Kidney capillary endothelial cell (primary cell): ENCODE results near the gene LRRC27.
"Not testable (repeated sequence)": the region's sequence is repeated elsewhere in the genome, so short reads cannot be mapped to it uniquely, and the experiment has no call there.

Experiments used
- DNase-seq: peaks from one replicate; pipeline ENCODE4 v3.0.0-alpha.2; 2018; ENCODE audit warnings: low spot score

The LRRC27 gene

DNA sequence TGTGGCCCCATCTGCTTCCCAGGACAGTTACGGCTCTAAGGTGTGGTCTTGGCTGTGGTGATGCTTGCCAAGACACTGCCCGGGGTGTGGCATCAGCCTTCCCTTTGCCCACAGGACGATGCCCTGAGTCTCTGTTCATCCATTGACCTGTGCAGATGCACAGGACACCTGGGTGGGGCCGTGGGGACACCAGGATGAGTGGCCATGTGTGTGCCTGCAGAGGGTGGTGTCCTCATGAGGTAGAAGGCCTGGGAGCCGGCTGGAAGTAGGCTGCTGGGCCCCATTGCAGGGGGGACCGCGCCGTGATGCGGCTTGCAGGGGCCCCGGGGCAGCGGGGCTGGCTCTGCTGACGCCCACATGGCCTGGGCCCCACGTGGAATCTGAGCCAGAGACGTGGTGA, 42.6 kb downstream of the LRRC27 start:
- DNase-seq = no peak

DNA sequence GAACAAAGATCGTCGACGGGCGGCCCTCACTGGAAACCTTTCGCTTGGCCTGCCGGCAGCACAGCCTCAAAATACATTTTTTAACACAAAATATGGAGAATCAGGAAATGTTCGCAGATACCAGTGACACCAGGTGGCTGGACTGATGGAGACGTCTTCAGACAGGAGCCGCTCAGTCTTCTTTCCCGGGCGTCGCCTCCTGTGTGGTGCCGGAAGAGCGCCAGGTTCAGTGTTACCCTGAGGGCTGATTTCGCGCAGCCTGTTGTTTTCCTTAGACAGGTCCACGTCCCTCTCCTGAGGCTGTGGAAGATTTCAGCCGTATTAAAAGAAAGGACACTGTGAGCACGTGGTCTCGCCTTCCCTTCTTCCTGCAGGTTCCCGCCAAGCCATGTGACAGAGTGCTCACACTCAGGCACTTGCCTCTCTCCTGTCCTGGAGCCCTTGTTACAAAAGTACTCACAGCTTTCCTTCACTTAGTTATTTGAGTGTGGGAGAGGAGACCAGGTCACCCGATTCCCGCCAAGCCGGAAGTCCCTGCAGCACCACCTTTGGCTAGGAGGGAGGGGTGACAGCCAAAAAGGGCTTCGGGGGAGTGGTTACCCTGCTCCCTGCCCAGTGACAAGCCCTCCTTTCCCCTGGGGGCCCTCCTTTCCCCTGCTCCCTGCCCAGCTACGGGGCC, 43.3 kb downstream of the LRRC27 start:
- DNase-seq = no peak

- no peak for DNase-seq
These were observed 43.9 kb downstream of the LRRC27 start for GRCh38 chr10:132375795-132376297.

GRCh38 chr10:132376394-132376851, 44.4 kb downstream of the LRRC27 start:
- DNase-seq = no peak

GRCh38 chr10:132377326-132377725, 45.3 kb downstream of the LRRC27 start:
- no peak for DNase-seq

GRCh38 chr10:132379026-132379425, 47.0 kb downstream of the LRRC27 start:
- not testable (repeated sequence) for DNase-seq

- DNase-seq = not testable (repeated sequence)
These were observed 49.0 kb downstream of the LRRC27 start for GRCh38 chr10:132380986-132381385.

- DNase-seq = no peak
These were observed 49.7 kb downstream of the LRRC27 start for GRCh38 chr10:132381741-132382140.

DNA sequence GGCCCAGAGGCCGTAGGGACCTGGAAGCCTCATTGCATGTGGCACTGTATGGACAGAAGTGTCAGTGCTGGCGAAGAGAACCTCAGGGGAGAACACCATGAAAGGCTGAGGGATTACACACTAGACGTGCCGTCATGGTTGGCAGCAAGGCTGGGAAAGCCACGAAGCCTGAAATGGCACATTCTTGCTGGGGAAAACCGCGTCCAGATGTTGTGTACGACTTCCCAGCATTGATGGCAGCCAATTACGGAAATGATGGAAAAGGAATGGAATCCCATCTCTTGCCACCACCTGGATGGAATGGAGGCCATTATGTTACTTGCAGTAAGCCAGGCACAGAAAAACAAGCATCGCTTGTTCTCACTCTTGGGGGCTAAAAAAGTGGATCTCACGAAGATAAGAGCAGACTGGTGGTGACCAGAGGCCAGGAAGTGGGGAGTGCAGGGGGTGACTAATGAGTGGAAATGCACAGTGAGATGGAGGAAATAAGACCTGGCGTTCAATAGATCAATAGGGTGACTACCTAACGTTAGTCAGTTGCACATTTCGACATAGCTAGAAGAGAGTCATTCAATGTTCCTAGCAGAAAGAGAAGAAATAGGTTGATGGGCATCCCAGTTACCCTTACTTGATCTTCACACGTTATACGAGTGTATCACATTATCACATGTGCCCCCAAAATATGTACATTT, 50.4 kb downstream of the LRRC27 start:
- DNase-seq = no peak

DNA sequence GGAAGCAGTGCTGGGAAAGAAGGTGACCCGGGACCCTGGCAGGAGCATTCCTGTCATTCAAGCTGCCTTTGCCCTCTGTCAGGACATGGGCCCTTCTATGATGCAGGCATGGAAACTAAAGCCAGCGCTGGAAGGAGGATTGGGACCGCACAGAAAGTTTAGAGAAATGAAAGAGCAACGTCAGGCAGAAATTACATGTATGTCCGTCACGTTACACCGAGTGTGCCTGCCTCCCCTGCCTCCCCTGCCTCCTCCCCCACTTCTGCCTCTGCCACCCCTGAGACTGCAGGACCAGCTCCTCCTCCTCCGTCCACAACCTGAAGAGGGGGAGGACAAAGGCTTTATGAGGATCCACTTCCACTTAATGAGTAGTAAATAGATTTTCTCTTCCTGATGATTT, 51.1 kb downstream of the LRRC27 start:
- no peak for DNase-seq

- no peak for DNase-seq
These were observed 51.8 kb downstream of the LRRC27 start for GRCh38 chr10:132383751-132384196.

DNA sequence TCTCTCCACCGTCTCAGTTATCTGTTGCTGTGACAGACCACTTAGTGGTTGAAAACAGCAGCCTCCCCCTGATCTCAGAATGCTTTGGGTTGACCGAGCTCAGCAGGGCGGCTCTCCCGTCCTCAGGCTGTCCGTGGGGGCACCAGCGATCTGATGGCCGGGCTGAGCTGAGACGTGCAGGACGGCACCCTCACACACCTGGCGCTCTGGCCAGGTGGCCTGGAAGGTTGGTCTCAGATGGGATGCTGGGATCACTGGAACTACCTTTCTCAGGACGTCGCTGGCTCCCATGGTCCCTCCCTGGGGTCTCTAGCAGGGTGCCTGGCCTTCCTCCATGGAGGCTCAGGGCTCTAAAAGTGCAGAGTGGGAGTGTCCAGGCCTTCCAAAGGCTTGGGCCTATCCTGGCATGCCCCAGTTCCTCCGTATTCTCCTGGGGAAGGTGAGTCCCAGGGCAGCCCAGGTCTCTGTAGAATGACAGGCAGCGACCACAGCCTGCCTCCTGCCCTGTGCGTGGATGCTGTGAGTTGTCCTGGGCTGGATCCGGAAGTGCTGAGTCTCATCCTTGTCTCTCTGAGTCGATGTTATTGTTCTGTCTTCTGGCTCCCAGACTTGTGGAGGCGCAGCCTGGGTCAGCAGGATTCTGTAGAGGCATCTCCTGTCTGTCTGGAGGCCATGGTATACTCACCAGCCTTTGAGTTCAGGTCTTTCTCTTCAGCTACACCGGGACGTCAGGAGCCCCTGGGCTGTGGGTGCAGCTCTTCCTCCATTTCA, 52.8 kb downstream of the LRRC27 start:
- DNase-seq = no peak

DNA sequence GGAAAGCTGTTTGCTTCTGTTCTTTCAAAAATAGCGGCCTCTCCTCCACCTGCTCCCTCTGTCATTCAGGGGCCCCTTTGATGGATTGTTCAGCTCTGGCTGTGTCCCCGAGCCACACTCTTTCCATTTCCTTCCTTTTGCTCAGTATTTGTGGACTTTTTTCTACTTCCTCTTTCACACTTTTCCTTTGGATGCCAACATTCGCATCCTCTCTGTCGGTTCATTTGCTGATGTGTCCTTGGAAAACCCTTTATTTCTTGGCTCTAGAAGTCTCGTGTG, 53.3 kb downstream of the LRRC27 start:
- DNase-seq = no peak

DNA sequence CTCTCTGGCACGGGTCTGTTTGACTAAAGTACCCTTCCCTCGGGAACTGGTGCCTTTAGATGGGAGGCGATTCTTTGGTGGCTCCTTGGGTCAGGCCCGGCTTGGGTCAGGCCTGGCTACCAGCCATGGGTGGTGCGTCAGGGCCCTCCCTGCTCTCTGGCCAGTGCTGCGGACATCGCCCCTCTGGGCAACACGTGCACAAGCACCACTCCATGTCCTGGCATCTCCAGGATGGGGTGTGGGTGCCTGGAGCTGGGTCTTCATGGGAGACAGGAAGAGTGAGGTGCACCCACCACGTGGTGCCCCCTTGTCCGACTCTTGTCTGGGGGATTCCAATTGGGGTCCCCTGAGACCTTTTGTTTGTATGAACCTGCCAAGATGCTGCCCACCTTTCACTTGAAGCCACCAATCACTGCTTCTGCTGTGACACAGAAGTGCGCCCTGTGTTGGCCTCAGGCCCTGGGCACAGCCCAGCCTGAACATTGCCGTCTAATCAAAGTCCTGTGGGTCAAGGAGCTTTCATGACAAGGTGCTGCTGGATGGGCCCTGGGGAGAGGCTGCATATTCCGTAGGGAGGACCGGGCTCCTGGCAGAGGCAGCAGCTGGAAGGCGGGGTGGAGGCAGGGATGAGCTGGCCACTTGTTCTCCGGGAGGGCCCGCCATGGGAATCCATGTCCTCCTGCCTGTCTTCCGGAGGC, 53.9 kb downstream of the LRRC27 start:
- no peak for DNase-seq

GRCh38 chr10:132386419-132386831, 54.4 kb downstream of the LRRC27 start:
- DNase-seq = no peak

- not testable (repeated sequence) for DNase-seq
These were observed 54.9 kb downstream of the LRRC27 start for GRCh38 chr10:132386896-132387295.

GRCh38 chr10:132387764-132388210, 55.8 kb downstream of the LRRC27 start:
- no peak for DNase-seq

GRCh38 chr10:132388891-132389432, 57.0 kb downstream of the LRRC27 start:
- DNase-seq = no peak

DNA sequence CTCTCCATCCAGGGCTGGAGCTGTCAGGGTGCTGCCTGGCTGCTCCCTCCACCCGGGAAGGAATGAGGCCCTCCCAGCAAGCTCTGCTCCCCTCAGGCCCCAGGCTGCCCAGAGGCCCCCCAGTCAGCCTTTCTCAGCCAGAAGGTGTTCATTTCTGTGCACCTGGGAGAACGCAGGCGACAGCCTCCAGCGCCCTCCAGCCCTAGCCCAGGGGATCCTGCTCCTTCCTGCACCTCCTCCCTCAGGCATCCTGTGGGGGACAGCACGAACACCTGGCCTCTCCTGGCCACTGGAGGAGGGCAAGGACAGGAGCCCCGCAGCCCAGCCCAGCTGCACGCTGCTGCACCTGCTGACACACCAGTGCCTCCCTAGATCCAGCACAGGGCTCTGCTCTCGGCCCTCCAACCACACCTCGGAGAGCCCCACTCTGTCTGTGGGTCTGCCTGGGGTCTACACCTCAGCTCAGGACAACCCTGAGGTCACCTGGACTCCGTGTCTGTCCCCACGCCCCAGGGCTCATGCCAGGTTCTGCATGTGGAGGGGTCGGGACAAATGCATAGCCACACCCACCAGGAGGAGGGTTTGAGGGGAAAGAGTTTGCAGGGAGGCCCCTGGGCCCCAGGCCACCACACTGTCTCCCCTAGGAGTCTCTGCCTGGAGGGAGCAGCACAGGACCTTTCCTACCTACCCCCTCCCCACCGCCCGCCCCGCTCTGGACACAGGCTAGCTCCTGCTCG, 57.6 kb downstream of the LRRC27 start:
- DNase-seq = no peak

DNA sequence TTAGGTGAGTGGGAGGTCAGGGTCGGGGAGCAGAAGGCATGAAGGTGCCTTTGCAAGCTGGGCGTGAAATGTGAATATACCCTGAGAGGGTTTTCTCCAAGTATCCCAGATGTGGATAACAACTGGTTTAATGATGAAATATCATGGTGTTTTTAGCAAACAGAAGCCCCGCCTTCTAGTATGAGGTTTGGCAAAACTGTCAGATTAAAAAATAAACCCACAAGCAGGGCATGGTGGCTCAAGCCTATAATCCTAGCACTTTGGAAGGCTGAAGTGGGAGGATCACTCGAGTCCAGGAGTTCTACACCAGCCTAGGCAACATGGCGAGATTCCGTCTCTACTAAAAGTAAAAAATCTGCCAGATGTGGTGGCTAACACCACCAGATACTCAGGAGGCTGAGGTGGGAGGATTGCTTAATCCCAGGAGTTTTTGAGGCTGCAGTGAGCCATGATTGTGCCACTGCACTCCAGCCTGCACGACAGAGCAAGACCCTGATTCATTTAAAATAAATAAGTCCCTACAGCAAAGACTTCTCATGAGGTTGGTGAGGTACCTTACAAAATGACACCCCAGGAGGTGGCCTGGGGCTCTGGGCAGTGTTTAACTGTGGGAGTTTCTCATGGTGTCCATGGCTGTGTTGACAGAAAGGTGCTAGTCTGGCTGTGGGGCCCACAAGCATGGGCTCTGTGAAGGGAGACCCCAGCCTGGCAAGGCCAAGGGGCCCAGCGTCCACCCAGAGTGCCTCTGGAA, 58.4 kb downstream of the LRRC27 start:
- no peak for DNase-seq
